SK-N-SH (cell line): ENCODE data around the gene AKIP1. TPM values are rescaled to one million over a fixed set of nuclear protein-coding genes. Genes with fewer than 3 reads are reported as not detected.
"Not testable (repeated sequence)": the region's sequence is repeated elsewhere in the genome, so short reads cannot be mapped to it uniquely, and the experiment has no call there.

ENCODE experiments used
- CTCF ChIA-PET: fragments of 300-600, 350-600 bp; formaldehyde crosslinking; extraction: SDS; loops from one replicate; lab custom pipeline; 2021; lab: Yijun Ruan, JAX
- POLR2A ChIA-PET: fragments of 350-600 bp; sonication (Branson Sonifier 250); formaldehyde crosslinking; extraction: SDS; loops from one replicate; lab custom pipeline; 2020; ENCODE audit warnings: antibody characterized with exemption, inconsistent platforms; lab: Yijun Ruan, JAX
- DNase-seq: peaks from one replicate; pipeline ENCODE4 v3.0.0; 2012
- H2AFZ ChIP-seq: fragments of 200-600 bp; sonication (generic); 2 replicates; pipeline ENCODE4 v1.8.1; 2016; ENCODE audit warnings: antibody characterized with exemption, mild to moderate bottlenecking, low read depth
- H3F3A ChIP-seq: fragments of 200-600 bp; sonication (generic); replicated peaks from 2 replicates; pipeline ENCODE3; 2016; ENCODE audit warnings: antibody characterized with exemption, mild to moderate bottlenecking; ENCODE audit not compliant: insufficient read depth
- H3K27ac ChIP-seq, 2 experiments: fragments of 200-500 bp in 1 of 2; fragments of 200-600 bp in 1 of 2; sonication (Bioruptor generic) in 1 of 2; sonication (generic), shearing (Covaris generic) in 1 of 2; 2 replicates each; pipeline versions ENCODE4 v1.5.1 to v1.6.1; 2014 to 2016; ENCODE audit warnings: low read depth in 2 of 2, inconsistent platforms in 1 of 2, low read length in 1 of 2, mild to moderate bottlenecking in 1 of 2, mixed read lengths in 1 of 2
- H3K27me3 ChIP-seq: fragments of 200-600 bp; sonication (generic), shearing (Covaris generic); 2 replicates; pipeline ENCODE4 v1.6.1; 2016; ENCODE audit warnings: mixed run types; ENCODE audit not compliant: insufficient read depth
- H3K36me3 ChIP-seq, 2 experiments: fragments of 200-500 bp in 1 of 2; fragments of 200-600 bp in 1 of 2; sonication (Bioruptor generic) in 1 of 2; sonication (generic) in 1 of 2; replicated peaks in 1 of 2; 2 replicates each; pipeline versions ENCODE3 to v1.5.1; 2014 to 2016; ENCODE audit warnings: low read length in 1 of 2, mild to moderate bottlenecking in 1 of 2; ENCODE audit not compliant: insufficient read depth in 2 of 2, control insufficient read depth in 1 of 2
- H3K4me1 ChIP-seq, 2 experiments: fragments of 200-500 bp in 1 of 2; fragments of 200-600 bp in 1 of 2; sonication (Bioruptor generic) in 1 of 2; sonication (generic), shearing (Covaris generic) in 1 of 2; 2 replicates each; pipeline versions ENCODE4 v1.5.1 to v1.6.1; 2014 to 2016; ENCODE audit warnings: low read depth in 1 of 2, low read length in 1 of 2, mixed run types in 1 of 2; ENCODE audit not compliant: insufficient read depth in 2 of 2, control insufficient read depth in 1 of 2
- H3K4me2 ChIP-seq: fragments of 200-600 bp; sonication (generic), shearing (Covaris generic); 2 replicates; pipeline ENCODE4 v1.6.1; 2017; ENCODE audit warnings: mixed run types
- H3K4me3 ChIP-seq, 2 experiments: fragments of 200-500 bp in 1 of 2; fragments of 200-600 bp in 1 of 2; sonication (Bioruptor generic) in 1 of 2; sonication (generic), shearing (Covaris generic) in 1 of 2; 2 replicates each; pipeline versions ENCODE4 v1.5.1 to v1.8.1; 2014 to 2016; ENCODE audit warnings: low read depth in 2 of 2, inconsistent platforms in 1 of 2, low read length in 1 of 2, mild to moderate bottlenecking in 1 of 2, mixed read lengths in 1 of 2, moderate library complexity in 1 of 2
- H3K79me2 ChIP-seq: fragments of 200-600 bp; sonication (generic); 2 replicates; pipeline ENCODE4 v1.8.1; 2017; ENCODE audit warnings: mild to moderate bottlenecking; ENCODE audit not compliant: insufficient read depth
- H3K9ac ChIP-seq: fragments of 200-600 bp; sonication (generic); 2 replicates; pipeline ENCODE4 v1.6.1; 2017; ENCODE audit warnings: mixed run types
- H3K9me2 ChIP-seq: fragments of 200-600 bp; sonication (generic); 2 replicates; pipeline ENCODE4 v1.6.1; 2017; ENCODE audit warnings: mixed run types
- H3K9me3 ChIP-seq: fragments of 200-600 bp; sonication (generic); 2 replicates; pipeline ENCODE4 v1.6.1; 2017; ENCODE audit warnings: mixed run types, mild to moderate bottlenecking, moderate library complexity
- H4K20me1 ChIP-seq: fragments of 200-600 bp; sonication (generic); 2 replicates; pipeline ENCODE4 v1.6.1; 2017; ENCODE audit warnings: mild to moderate bottlenecking, mixed run types; ENCODE audit not compliant: insufficient read depth
- CHD2 ChIP-seq: fragments of 150-350 bp; IDR thresholded peaks from 2 replicates; pipeline ENCODE4 v1.6.1; 2018; ENCODE audit warnings: low read length; ENCODE audit not compliant: partially characterized antibody
- ELF1 ChIP-seq: IDR thresholded peaks from 2 replicates; pipeline ENCODE4 v1.4.0; 2012
- FOSL2 ChIP-seq: IDR thresholded peaks from 2 replicates; pipeline ENCODE4 v1.4.0; 2012; ENCODE audit warnings: low read depth, mild to moderate bottlenecking, moderate library complexity, borderline replicate concordance
- GABPA ChIP-seq: IDR thresholded peaks from 2 replicates; pipeline ENCODE4 v1.4.0; 2012; ENCODE audit warnings: low read depth, mild to moderate bottlenecking
- GATA2 ChIP-seq: sonication (generic); formaldehyde crosslinking; IDR thresholded peaks from 2 replicates; pipeline ENCODE4 v1.5.0; 2020; ENCODE audit warnings: mild to moderate bottlenecking, missing genetic modification reagents
- NFIC ChIP-seq: IDR thresholded peaks from 2 replicates; pipeline ENCODE4 v1.4.0; 2012; ENCODE audit warnings: borderline replicate concordance
- NRF1 ChIP-seq: IDR thresholded peaks from 2 replicates; pipeline ENCODE4 v1.6.1; 2012; ENCODE audit warnings: low read depth, mild to moderate bottlenecking, low read length
- POLR2AphosphoS5 ChIP-seq: IDR thresholded peaks from 2 replicates; pipeline ENCODE4 v1.6.1; 2012; ENCODE audit warnings: low read depth, low read length
- RFX5 ChIP-seq: IDR thresholded peaks from 2 replicates; pipeline ENCODE4 v1.6.1; 2012; ENCODE audit warnings: mild to moderate bottlenecking, improper control_type of control experiment, low read length
- RXRA ChIP-seq: IDR thresholded peaks from 2 replicates; pipeline ENCODE4 v1.4.0; 2012; ENCODE audit warnings: low read depth, mild to moderate bottlenecking, borderline replicate concordance
- SMC3 ChIP-seq: IDR thresholded peaks from 2 replicates; pipeline ENCODE4 v1.6.1; 2012; ENCODE audit warnings: low read depth, low read length, improper control_type of control experiment
- TAF1 ChIP-seq: IDR thresholded peaks from 2 replicates; pipeline ENCODE4 v1.6.1; 2012; ENCODE audit warnings: low read depth, mild to moderate bottlenecking, low read length, moderate library complexity, borderline replicate concordance
- TCF12 ChIP-seq: IDR thresholded peaks from 2 replicates; pipeline ENCODE4 v1.4.0; 2012
- YY1 ChIP-seq: IDR thresholded peaks from 2 replicates; pipeline ENCODE4 v1.4.0; 2012; ENCODE audit warnings: low read depth, mild to moderate bottlenecking
- WGBS: methylation state at CpG from one replicate; pipeline ENCODE4 v1.1.6; 2017; ENCODE audit warnings: low lambda C conversion rate; 5-methylcytosine and 5-hydroxymethylcytosine counted together
- polyA plus RNA-seq, 3 experiments: library from polyadenylated mRNA; depleted of rRNA; stranded (reverse); fragments of >200 nt; gene quantifications; 2 replicates each; pipeline ENCODE4 v1.2.3, GENCODE V29; 2012
- TF ChIP-seq, protein P1 (sequence below): fragments of 150-350 bp; IDR thresholded peaks from 2 replicates; pipeline ENCODE4 v1.6.1; 2017; ENCODE audit warnings: antibody characterized with exemption, low read length, low read depth, borderline replicate concordance
- TF ChIP-seq, protein P2 (sequence below): IDR thresholded peaks from 2 replicates; pipeline ENCODE4 v1.6.1; 2012; ENCODE audit warnings: mild to moderate bottlenecking, low read depth, low read length, moderate library complexity
- TF ChIP-seq, protein P3 (sequence below): fragments of 150-350 bp; IDR thresholded peaks from 2 replicates; pipeline ENCODE4 v1.6.1; 2016; ENCODE audit warnings: mild to moderate bottlenecking, low read depth, low read length
- TF ChIP-seq, protein P4 (sequence below): IDR thresholded peaks from 2 replicates; pipeline ENCODE4 v1.4.0; 2012; ENCODE audit warnings: low read depth, borderline replicate concordance
- TF ChIP-seq, protein P5 (sequence below): IDR thresholded peaks from 2 replicates; pipeline ENCODE4 v1.4.0; 2012; ENCODE audit warnings: low read depth, borderline replicate concordance

Gene AKIP1
- polyA plus RNA-seq, 1 of the 3 experiments (the other 2 are of a cell fraction), result 47.9 TPM

DNA sequence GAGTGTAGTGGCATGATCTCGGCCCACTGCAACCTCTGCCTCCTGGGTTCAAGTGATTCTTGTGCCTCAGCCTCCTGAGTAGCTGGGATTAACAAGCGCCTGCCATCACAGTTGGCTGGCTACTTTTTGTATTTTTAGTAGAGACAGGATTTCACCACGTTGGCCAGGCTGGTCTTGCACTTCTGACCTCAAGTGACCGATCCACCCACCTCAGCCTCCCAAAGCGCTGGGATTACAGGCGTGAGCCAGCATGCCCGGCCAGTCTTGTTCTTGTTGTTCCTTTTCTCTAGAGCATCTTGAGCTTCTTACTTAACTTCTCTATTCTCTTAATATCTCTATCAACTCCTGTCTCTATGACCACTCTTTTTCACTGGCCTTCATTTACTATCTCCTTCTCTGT lies 29.4 kb upstream of the AKIP1 start:
- DNase-seq, POLR2A ChIA-PET: not testable (repeated sequence)

DNA sequence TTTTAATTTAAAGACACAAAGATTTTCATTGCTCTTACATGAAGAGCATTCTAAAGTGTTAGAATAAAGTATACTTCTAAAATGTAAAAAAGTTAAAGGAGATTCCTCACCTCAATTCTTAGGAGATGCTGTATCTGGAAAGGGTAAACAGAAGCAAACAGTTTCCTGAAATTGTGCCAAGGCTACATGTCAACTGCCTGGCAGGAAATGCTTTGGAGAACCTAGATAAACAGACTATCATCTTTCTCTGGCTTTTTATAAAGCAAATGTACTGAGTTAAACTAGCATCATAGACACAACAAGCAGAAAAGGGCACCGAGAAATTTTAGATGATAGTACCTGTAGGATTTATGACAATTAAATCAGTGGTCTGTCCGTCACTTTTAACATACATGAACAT lies 24.7 kb upstream of the AKIP1 start:
- POLR2A ChIA-PET, result no interaction called here
- no peaks in the 10 kb centered on the region for H3K79me2 ChIP-seq
- WGBS, result 66% methylated on average over 2 of the region's 2 CpGs
- no peaks in the 10 kb centered on the region for H3K36me3 ChIP-seq
- H4K20me1 ChIP-seq, result no peaks in the 10 kb centered on the region
- DNase-seq, result no peak
- H3K9me2 ChIP-seq, result no peaks in the 10 kb centered on the region
- H3K27ac ChIP-seq, result no peak overlapping the region
- CTCF ChIA-PET, result interaction anchor here (1.1 kb wide), 1 partner anchor 165 kb away, joined by 3 read pairs; no protein-coding TSS in a partner anchor
- H3K4me2 ChIP-seq, result no peak overlapping the region
- no peaks in the 10 kb centered on the region for H3F3A ChIP-seq
- H3K4me1 ChIP-seq, result no peaks in the 10 kb centered on the region; a peak in 1 of 4 replicates
- H3K27me3 ChIP-seq, result no peaks in the 10 kb centered on the region
- H3K4me3 ChIP-seq, result no peak overlapping the region
- no peak overlapping the region for H2AFZ ChIP-seq
- H3K9ac ChIP-seq, result no peak overlapping the region
- H3K9me3 ChIP-seq, result no peaks in the 10 kb centered on the region
- TF ChIP-seq NRF1 (no peak), FOSL2 (no peak), SMC3 (no peak), CHD2 (no peak), RXRA (no peak), POLR2AphosphoS5 (no peak), NFIC (no peak), RFX5 (no peak), GATA2 (CRISPR knock-in tag) (no peak), GABPA (no peak), TCF12 (no peak), YY1 (no peak), TAF1 (no peak), ELF1 (no peak)
- TF ChIP-seq, protein P1, sequence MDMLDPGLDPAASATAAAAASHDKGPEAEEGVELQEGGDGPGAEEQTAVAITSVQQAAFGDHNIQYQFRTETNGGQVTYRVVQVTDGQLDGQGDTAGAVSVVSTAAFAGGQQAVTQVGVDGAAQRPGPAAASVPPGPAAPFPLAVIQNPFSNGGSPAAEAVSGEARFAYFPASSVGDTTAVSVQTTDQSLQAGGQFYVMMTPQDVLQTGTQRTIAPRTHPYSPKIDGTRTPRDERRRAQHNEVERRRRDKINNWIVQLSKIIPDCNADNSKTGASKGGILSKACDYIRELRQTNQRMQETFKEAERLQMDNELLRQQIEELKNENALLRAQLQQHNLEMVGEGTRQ, result no peak
- TF ChIP-seq, protein P2, sequence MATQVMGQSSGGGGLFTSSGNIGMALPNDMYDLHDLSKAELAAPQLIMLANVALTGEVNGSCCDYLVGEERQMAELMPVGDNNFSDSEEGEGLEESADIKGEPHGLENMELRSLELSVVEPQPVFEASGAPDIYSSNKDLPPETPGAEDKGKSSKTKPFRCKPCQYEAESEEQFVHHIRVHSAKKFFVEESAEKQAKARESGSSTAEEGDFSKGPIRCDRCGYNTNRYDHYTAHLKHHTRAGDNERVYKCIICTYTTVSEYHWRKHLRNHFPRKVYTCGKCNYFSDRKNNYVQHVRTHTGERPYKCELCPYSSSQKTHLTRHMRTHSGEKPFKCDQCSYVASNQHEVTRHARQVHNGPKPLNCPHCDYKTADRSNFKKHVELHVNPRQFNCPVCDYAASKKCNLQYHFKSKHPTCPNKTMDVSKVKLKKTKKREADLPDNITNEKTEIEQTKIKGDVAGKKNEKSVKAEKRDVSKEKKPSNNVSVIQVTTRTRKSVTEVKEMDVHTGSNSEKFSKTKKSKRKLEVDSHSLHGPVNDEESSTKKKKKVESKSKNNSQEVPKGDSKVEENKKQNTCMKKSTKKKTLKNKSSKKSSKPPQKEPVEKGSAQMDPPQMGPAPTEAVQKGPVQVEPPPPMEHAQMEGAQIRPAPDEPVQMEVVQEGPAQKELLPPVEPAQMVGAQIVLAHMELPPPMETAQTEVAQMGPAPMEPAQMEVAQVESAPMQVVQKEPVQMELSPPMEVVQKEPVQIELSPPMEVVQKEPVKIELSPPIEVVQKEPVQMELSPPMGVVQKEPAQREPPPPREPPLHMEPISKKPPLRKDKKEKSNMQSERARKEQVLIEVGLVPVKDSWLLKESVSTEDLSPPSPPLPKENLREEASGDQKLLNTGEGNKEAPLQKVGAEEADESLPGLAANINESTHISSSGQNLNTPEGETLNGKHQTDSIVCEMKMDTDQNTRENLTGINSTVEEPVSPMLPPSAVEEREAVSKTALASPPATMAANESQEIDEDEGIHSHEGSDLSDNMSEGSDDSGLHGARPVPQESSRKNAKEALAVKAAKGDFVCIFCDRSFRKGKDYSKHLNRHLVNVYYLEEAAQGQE, result no peak
- TF ChIP-seq, protein P3, sequence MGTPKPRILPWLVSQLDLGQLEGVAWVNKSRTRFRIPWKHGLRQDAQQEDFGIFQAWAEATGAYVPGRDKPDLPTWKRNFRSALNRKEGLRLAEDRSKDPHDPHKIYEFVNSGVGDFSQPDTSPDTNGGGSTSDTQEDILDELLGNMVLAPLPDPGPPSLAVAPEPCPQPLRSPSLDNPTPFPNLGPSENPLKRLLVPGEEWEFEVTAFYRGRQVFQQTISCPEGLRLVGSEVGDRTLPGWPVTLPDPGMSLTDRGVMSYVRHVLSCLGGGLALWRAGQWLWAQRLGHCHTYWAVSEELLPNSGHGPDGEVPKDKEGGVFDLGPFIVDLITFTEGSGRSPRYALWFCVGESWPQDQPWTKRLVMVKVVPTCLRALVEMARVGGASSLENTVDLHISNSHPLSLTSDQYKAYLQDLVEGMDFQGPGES, result no peak
- TF ChIP-seq, protein P4, sequence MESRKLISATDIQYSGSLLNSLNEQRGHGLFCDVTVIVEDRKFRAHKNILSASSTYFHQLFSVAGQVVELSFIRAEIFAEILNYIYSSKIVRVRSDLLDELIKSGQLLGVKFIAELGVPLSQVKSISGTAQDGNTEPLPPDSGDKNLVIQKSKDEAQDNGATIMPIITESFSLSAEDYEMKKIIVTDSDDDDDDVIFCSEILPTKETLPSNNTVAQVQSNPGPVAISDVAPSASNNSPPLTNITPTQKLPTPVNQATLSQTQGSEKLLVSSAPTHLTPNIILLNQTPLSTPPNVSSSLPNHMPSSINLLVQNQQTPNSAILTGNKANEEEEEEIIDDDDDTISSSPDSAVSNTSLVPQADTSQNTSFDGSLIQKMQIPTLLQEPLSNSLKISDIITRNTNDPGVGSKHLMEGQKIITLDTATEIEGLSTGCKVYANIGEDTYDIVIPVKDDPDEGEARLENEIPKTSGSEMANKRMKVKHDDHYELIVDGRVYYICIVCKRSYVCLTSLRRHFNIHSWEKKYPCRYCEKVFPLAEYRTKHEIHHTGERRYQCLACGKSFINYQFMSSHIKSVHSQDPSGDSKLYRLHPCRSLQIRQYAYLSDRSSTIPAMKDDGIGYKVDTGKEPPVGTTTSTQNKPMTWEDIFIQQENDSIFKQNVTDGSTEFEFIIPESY, result no peak
- TF ChIP-seq, protein P5, sequence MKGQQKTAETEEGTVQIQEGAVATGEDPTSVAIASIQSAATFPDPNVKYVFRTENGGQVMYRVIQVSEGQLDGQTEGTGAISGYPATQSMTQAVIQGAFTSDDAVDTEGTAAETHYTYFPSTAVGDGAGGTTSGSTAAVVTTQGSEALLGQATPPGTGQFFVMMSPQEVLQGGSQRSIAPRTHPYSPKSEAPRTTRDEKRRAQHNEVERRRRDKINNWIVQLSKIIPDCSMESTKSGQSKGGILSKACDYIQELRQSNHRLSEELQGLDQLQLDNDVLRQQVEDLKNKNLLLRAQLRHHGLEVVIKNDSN, result no peak

More for the DNA sequence above, 29.4 kb upstream of the AKIP1 start:
- H2AFZ ChIP-seq, CTCF ChIA-PET, H3K4me3 ChIP-seq, H3K4me2 ChIP-seq, H3F3A ChIP-seq, H3K9ac ChIP-seq, H3K36me3 ChIP-seq, H4K20me1 ChIP-seq, H3K79me2 ChIP-seq, H3K27ac ChIP-seq, H3K9me2 ChIP-seq, H3K9me3 ChIP-seq, H3K4me1 ChIP-seq, H3K27me3 ChIP-seq: not testable (repeated sequence)
- WGBS, result 81% methylated on average over 7 of the region's 7 CpGs
